H1 (cell line): ENCODE results near the gene GABBR1. TPM values are rescaled to one million over a fixed set of nuclear protein-coding genes. Genes with fewer than 3 reads are reported as not detected.

Source experiments
- CEBPB ChIP-seq: IDR thresholded peaks from 2 replicates; pipeline ENCODE4 v1.6.1; 2012; ENCODE audit warnings: low read depth, low read length
- polyA plus RNA-seq, 7 experiments: library from polyadenylated mRNA; depleted of rRNA in 3 of 7; stranded (reverse) in 5 of 7; unstranded in 2 of 7; fragments of >200 nt in 5 of 7; fragments of 200-250 nt in 2 of 7; gene quantifications; 1 replicate in 5 of 7; 2 replicates in 1 of 7; 4 replicates in 1 of 7; pipeline versions ENCODE4 v1.2.1 to v1.2.3, GENCODE V29; 2011 to 2013; ENCODE audit warnings: missing spikeins in 2 of 7, mixed read lengths in 2 of 7
- total RNA-seq: library from RNA; stranded (reverse); fragmentation: NEBNext Ultra II Directional; extraction: Animal tissue kit (Norgen Biotek cat#: 25700); gene quantifications from 2 replicates; pipeline ENCODE4 v1.2.1, GENCODE V29; 2021

GABBR1 gene
- total and polyA plus RNA-seq, 2 of the 8 experiments (the other 6 are each of a cell fraction or from before 2014, with no cell fraction given): 75.9 to 78.3 TPM

- TF ChIP-seq CEBPB: no peak
Measured at GRCh38 chr6:29516108-29516507, 116.9 kb downstream of the GABBR1 start (continued).
